Measurements from ENCODE around the gene MFF. TPM values are rescaled to one million over a fixed set of nuclear protein-coding genes. Genes with fewer than 3 reads are reported as not detected.
"Not testable (repeated sequence)": the region's sequence is repeated elsewhere in the genome, so short reads cannot be mapped to it uniquely, and the experiment has no call there.

MFF gene
- polyA plus RNA-seq, 1 of the 3 experiments (the other 2 are of a cell fraction) = 51.0 TPM

DNA sequence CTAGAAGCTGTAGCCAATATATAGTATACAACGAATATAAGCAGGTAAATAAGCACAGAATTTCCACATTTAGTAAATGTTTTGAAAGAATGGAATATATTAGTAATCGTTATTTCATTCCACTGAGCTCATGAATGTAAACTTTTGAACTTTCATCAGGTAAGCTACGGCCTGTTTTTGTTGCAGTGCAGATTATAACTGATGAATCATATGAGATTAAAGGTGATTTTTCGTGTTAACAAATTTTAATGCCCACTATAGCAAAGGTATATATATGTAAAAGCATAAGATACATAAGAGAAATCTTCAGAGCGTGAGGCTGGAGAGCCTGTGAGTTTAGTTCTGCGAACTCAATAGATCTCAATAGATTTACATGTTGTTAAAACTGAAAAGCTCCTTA, 61.6 kb downstream of the MFF start:
- H3K27ac ChIP-seq (ENCODE audit: low read depth in 2 of 2, low read length in 1 of 2) = no peak overlapping the region
- H3K9me3 ChIP-seq = 0 out of 2 replicates have a peak, but pooled peaks cover 8% of the 10 kb centered on the region
- H3K4me3 ChIP-seq (ENCODE audit: low read depth in 2 of 2, low read length in 1 of 2) = no peak overlapping the region
- no peaks in the 10 kb centered on the region for H3F3A ChIP-seq (replicated peaks; ENCODE audit: insufficient read depth)
- no peaks in the 10 kb centered on the region for H3K9me2 ChIP-seq
- H3K9ac ChIP-seq = no peak overlapping the region
- 67% methylated on average over 6 of the region's 6 CpGs for WGBS (ENCODE audit: low lambda C conversion rate)
- no peaks in the 10 kb centered on the region; a peak in 1 of 4 replicates for H3K4me1 ChIP-seq (ENCODE audit: control insufficient read depth in 1 of 2, insufficient read depth in 2 of 2, low read depth in 1 of 2, low read length in 1 of 2)
- H4K20me1 ChIP-seq (ENCODE audit: insufficient read depth) = no peaks in the 10 kb centered on the region
- H3K36me3 ChIP-seq (replicated peaks in 1 of 2; ENCODE audit: control insufficient read depth in 1 of 2, insufficient read depth in 2 of 2, low read length in 1 of 2) = no peaks in the 10 kb centered on the region
- no peak overlapping the region for H2AFZ ChIP-seq (ENCODE audit: low read depth)
- DNase-seq = no peak
- no peaks in the 10 kb centered on the region for H3K27me3 ChIP-seq (ENCODE audit: insufficient read depth)
- CTCF ChIA-PET = interaction anchor here (1.7 kb wide), 1 partner anchor 19 kb away, joined by 11 read pairs; no protein-coding TSS in a partner anchor
- TF ChIP-seq NRF1 (IDR thresholded peaks at IDR 0.05; ENCODE audit: low read depth, low read length) = no peak
- no peaks in the 10 kb centered on the region for H3K79me2 ChIP-seq (ENCODE audit: insufficient read depth)
- POLR2A ChIA-PET = no interaction called here
- no peak overlapping the region for H3K4me2 ChIP-seq

DNA sequence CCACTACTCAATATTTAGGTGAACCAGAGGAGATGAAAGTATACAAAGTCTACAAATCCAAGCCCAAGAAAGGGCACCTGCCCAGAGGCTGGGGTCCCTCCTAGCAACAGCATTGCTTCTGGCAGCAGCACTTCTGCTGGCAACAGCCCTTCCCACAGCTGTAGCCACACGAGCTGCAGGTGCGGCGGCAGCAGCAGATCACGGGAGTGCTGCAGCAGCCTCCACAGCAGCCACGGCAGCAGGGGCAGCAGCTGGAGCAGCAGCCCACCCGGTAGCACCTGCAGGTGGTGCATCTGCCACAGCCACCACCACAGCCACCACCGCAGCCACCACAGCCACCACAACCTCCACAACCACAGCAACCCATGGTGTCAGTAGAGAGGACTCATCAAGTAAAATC, 62.5 kb downstream of the MFF start, which contains the start of gene SCYGR1:
Gene SCYGR1 (minus strand): TSS at position 367 of the 400 bp plus-strand sequence. CDS start 0 bp downstream, at position 367.
- H3K27me3 ChIP-seq (ENCODE audit: insufficient read depth); H3K4me3 ChIP-seq (ENCODE audit: low read depth in 2 of 2, low read length in 1 of 2); H3K4me2 ChIP-seq; H3K36me3 ChIP-seq (replicated peaks in 1 of 2; ENCODE audit: control insufficient read depth in 1 of 2, insufficient read depth in 2 of 2, low read length in 1 of 2); H3K79me2 ChIP-seq (ENCODE audit: insufficient read depth); H2AFZ ChIP-seq (ENCODE audit: low read depth); H3K9ac ChIP-seq; H3K9me3 ChIP-seq; H3K4me1 ChIP-seq (ENCODE audit: control insufficient read depth in 1 of 2, insufficient read depth in 2 of 2, low read depth in 1 of 2, low read length in 1 of 2); H3K27ac ChIP-seq (ENCODE audit: low read depth in 2 of 2, low read length in 1 of 2); H4K20me1 ChIP-seq (ENCODE audit: insufficient read depth); H3K9me2 ChIP-seq; DNase-seq; CTCF ChIA-PET; H3F3A ChIP-seq (replicated peaks; ENCODE audit: insufficient read depth); POLR2A ChIA-PET: not testable (repeated sequence)
- 100% methylated on average over 1 of the region's 7 CpGs for WGBS (ENCODE audit: low lambda C conversion rate)

DNA sequence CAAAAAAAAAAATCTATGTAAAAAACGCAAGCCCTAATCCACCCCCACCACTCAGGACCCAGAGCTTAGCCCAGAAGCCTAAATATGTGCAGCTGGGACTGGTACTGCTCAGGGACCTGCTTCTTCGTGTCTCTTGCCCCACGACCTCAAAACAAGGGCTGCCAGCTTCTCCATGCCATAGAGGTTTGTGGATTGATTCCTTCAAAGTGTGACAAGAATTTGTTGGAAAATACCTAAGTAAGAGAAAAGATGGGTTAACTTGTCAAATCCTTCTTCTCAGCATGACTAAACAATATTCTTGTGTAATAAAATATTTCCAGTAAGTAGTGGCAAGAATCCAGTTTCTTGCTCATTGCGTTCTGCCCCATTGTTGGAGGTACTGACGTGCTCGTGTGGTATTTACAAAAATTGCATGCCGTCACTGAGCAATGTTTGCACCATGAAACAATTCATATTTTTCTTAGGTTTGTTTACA, 63.5 kb downstream of the MFF start:
- CTCF ChIA-PET = no interaction called here
- no peaks in the 10 kb centered on the region for H3K27me3 ChIP-seq (ENCODE audit: insufficient read depth)
- no peak overlapping the region for H3K4me2 ChIP-seq

DNA sequence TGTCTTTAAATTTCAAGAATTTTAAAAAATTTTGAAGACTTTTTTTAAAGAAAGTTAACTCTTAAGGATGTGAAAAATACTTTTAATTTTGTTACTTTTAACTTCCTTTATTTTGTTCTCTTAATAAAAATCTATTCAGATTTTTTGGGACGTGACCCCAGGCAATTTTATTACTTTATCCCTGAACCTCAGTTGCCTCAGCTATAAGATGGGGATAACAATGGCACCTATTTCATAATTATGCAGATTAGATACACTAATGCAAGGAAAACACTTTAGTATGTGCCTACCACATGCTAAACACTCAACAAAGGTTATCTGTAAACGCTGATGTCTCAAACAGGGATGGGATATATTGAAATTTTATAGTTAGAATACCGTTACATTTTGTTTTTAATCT, 64.2 kb downstream of the MFF start:
- POLR2A ChIA-PET = no interaction called here
- Histone ChIP-seq H3F3A (replicated peaks; ENCODE audit: insufficient read depth) (no peaks in the 10 kb centered on the region), H3K4me2 (no peak overlapping the region), H3K9me2 (no peaks in the 10 kb centered on the region), H3K36me3 (replicated peaks in 1 of 2; ENCODE audit: control insufficient read depth in 1 of 2, insufficient read depth in 2 of 2, low read length in 1 of 2) (no peaks in the 10 kb centered on the region), H4K20me1 (ENCODE audit: insufficient read depth) (no peaks in the 10 kb centered on the region), H3K9ac (no peak overlapping the region), H3K27me3 (ENCODE audit: insufficient read depth) (no peaks in the 10 kb centered on the region), H2AFZ (ENCODE audit: low read depth) (no peak overlapping the region), H3K79me2 (ENCODE audit: insufficient read depth) (no peaks in the 10 kb centered on the region), H3K4me3 (ENCODE audit: low read depth in 2 of 2, low read length in 1 of 2) (no peak overlapping the region), H3K9me3 (0 out of 2 replicates have a peak, but pooled peaks cover 8% of the 10 kb centered on the region), H3K27ac (ENCODE audit: low read depth in 2 of 2, low read length in 1 of 2) (no peak overlapping the region), H3K4me1 (ENCODE audit: control insufficient read depth in 1 of 2, insufficient read depth in 2 of 2, low read depth in 1 of 2, low read length in 1 of 2) (no peaks in the 10 kb centered on the region; a peak in 1 of 4 replicates)
- DNase-seq = no peak
- 58% methylated on average over 3 of the region's 3 CpGs for WGBS (ENCODE audit: low lambda C conversion rate)
- TF ChIP-seq CHD2 (IDR thresholded peaks at IDR 0.05; ENCODE audit: low read length, partially characterized antibody) = no peak
- CTCF ChIA-PET = interaction anchor here (1.9 kb wide), 1 partner anchor 377 kb away, joined by 5 read pairs; no protein-coding TSS in a partner anchor

More for the DNA sequence above, 63.5 kb downstream of the MFF start:
- no peaks in the 10 kb centered on the region; a peak in 1 of 4 replicates for H3K4me1 ChIP-seq (ENCODE audit: control insufficient read depth in 1 of 2, insufficient read depth in 2 of 2, low read depth in 1 of 2, low read length in 1 of 2)
- H3K9me3 ChIP-seq = 0 out of 2 replicates have a peak, but pooled peaks cover 8% of the 10 kb centered on the region
- H4K20me1 ChIP-seq (ENCODE audit: insufficient read depth) = no peaks in the 10 kb centered on the region
- 49% methylated on average over 7 of the region's 7 CpGs for WGBS (ENCODE audit: low lambda C conversion rate)
- no peaks in the 10 kb centered on the region for H3K79me2 ChIP-seq (ENCODE audit: insufficient read depth)
- 0 out of 2 replicates have a peak, but pooled peaks have one; percentile 31 for TF ChIP-seq NFIC (IDR thresholded peaks at IDR 0.05; ENCODE audit: borderline replicate concordance)
- TF ChIP-seq, protein P1, sequence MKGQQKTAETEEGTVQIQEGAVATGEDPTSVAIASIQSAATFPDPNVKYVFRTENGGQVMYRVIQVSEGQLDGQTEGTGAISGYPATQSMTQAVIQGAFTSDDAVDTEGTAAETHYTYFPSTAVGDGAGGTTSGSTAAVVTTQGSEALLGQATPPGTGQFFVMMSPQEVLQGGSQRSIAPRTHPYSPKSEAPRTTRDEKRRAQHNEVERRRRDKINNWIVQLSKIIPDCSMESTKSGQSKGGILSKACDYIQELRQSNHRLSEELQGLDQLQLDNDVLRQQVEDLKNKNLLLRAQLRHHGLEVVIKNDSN (IDR thresholded peaks at IDR 0.05; ENCODE audit: borderline replicate concordance, low read depth) = no peak
- DNase-seq = no peak
- H2AFZ ChIP-seq (ENCODE audit: low read depth) = no peak overlapping the region
- H3K4me3 ChIP-seq (ENCODE audit: low read depth in 2 of 2, low read length in 1 of 2) = no peak overlapping the region
- no peaks in the 10 kb centered on the region for H3F3A ChIP-seq (replicated peaks; ENCODE audit: insufficient read depth)
- POLR2A ChIA-PET = no interaction called here
- H3K9ac ChIP-seq = no peak overlapping the region
- H3K27ac ChIP-seq (ENCODE audit: low read depth in 2 of 2, low read length in 1 of 2) = no peak overlapping the region
- H3K36me3 ChIP-seq (replicated peaks in 1 of 2; ENCODE audit: control insufficient read depth in 1 of 2, insufficient read depth in 2 of 2, low read length in 1 of 2) = no peaks in the 10 kb centered on the region
- no peaks in the 10 kb centered on the region for H3K9me2 ChIP-seq
